A673 (cell line): ENCODE data around the gene MTG2. TPM values are rescaled to one million over a fixed set of nuclear protein-coding genes. Genes with fewer than 3 reads are reported as not detected.

Source experiments
- BruUV-seq: library from RNA; stranded (reverse); fragments of 400-500 nt; replicated peaks from 2 replicates; lab custom pipeline; 2021; lab: Mats Ljungman, UMichigan
- CTCF ChIA-PET: fragments of 300-600 bp; sonication (Branson Sonifier 250); formaldehyde crosslinking; loops from one replicate; lab custom pipeline; 2022; ENCODE audit warnings: antibody characterized with exemption; lab: Charles Lee
- POLR2A ChIA-PET: fragments of 300-600 bp; sonication (Branson Sonifier 250); formaldehyde crosslinking; loops from one replicate; lab custom pipeline; 2022; ENCODE audit warnings: antibody characterized with exemption; ENCODE audit not compliant: low non-redundant PET; lab: Charles Lee
- DNase-seq: peaks from one replicate; pipeline ENCODE4 v3.0.0-alpha.2; 2015; ENCODE audit warnings: low spot score
- H3K27ac ChIP-seq: fragments of 200-600 bp; sonication (generic); 2 replicates; pipeline ENCODE4 v1.5.1; 2016; ENCODE audit warnings: mixed run types, low read depth, mild to moderate bottlenecking, mixed read lengths, antibody characterized with exemption, low read length; ENCODE audit not compliant: poor library complexity, severe bottlenecking
- H3K27me3 ChIP-seq: fragments of 200-600 bp; sonication (generic); replicated peaks from 2 replicates; pipeline ENCODE4 v1.6.1; 2017; ENCODE audit warnings: mixed run types, low read depth, mild to moderate bottlenecking, mixed read lengths, antibody characterized with exemption, low read length; ENCODE audit not compliant: insufficient read depth, poor library complexity
- H3K36me3 ChIP-seq: fragments of 200-600 bp; sonication (generic); 2 replicates; pipeline ENCODE4 v1.6.1; 2016; ENCODE audit warnings: mixed run types, mild to moderate bottlenecking, mixed read lengths, antibody characterized with exemption, low read length; ENCODE audit not compliant: insufficient read depth, poor library complexity, severe bottlenecking
- H3K4me1 ChIP-seq: fragments of 200-600 bp; sonication (generic); 2 replicates; pipeline ENCODE4 v1.6.1; 2017; ENCODE audit warnings: mixed run types, mild to moderate bottlenecking, mixed read lengths, antibody characterized with exemption, low read length; ENCODE audit not compliant: insufficient read depth, poor library complexity, severe bottlenecking
- H3K4me3 ChIP-seq: fragments of 200-600 bp; sonication (generic); 2 replicates; pipeline ENCODE4 v1.5.1; 2016; ENCODE audit warnings: low read depth, mixed run types, mild to moderate bottlenecking, mixed read lengths, low read length; ENCODE audit not compliant: poor library complexity, severe bottlenecking
- H3K9me3 ChIP-seq: fragments of 200-600 bp; sonication (generic); 2 replicates; pipeline ENCODE4 v1.6.1; 2016; ENCODE audit warnings: mixed run types, low read depth, mild to moderate bottlenecking, mixed read lengths, antibody characterized with exemption, low read length; ENCODE audit not compliant: poor library complexity, severe bottlenecking
- CTCF ChIP-seq: fragments of 300-800, 200-600 bp; sonication (generic); conservative IDR thresholded peaks from 2 replicates; pipeline ENCODE4 v1.5.1; 2017; ENCODE audit warnings: low read depth, mild to moderate bottlenecking, antibody characterized with exemption, low read length, moderate library complexity, mixed read lengths
- EZH2 ChIP-seq: fragments of 200-600 bp; sonication (generic); IDR thresholded peaks from 2 replicates; pipeline ENCODE4 v1.6.1; 2017; ENCODE audit warnings: borderline replicate concordance, low read depth, mild to moderate bottlenecking, mixed read lengths, antibody characterized with exemption, low read length; ENCODE audit not compliant: poor library complexity, severe bottlenecking
- intact Hi-C: fragments of 100-400 bp; cut with micrococcal nuclease; formaldehyde crosslinking; loops from one replicate; pipeline ENCODE4 v1.10.0; 2022; ENCODE audit not compliant: unreplicated experiment
- total RNA-seq: library from RNA; stranded (reverse); gene quantifications from 2 replicates; pipeline ENCODE4 v1.2.3, GENCODE V29; 2021

MTG2 gene
- total RNA-seq, 1 experiment from 2014 or later: 40.9 TPM

GRCh38 chr20:62171245-62171644 lies 11.6 kb upstream of the MTG2 start:
- Histone ChIP-seq H3K4me1 (peaks cover 2% of the 10 kb centered on the region), H3K9me3 (no peaks in the 10 kb centered on the region), H3K27ac (no peak overlapping the region), H3K36me3 (peaks cover 30% of the 10 kb centered on the region), H3K4me3 (no peak overlapping the region), H3K27me3 (no peaks in the 10 kb centered on the region)
- ChIA-PET POLR2A (no interaction called here), CTCF (interaction anchor here (0.6 kb wide), 1 partner anchor 72 kb away, joined by 4 read pairs; no protein-coding TSS in a partner anchor)
- intact Hi-C loops: no loop called here
- TF ChIP-seq CTCF: no peak
- TF ChIP-seq EZH2: no peak
- no TSS peak for BruUV-seq
- no peak for DNase-seq

GRCh38 chr20:62172666-62173065 lies 10.2 kb upstream of the MTG2 start:
- no peaks in the 10 kb centered on the region for H3K4me1 ChIP-seq
- H3K9me3 ChIP-seq: no peaks in the 10 kb centered on the region
- CTCF ChIA-PET: no interaction called here
- intact Hi-C loops: no loop called here
- POLR2A ChIA-PET: no interaction called here
- H3K36me3 ChIP-seq: peaks cover 25% of the 10 kb centered on the region
- no peak for TF ChIP-seq CTCF
- no peak for TF ChIP-seq EZH2
- H3K27ac ChIP-seq: no peak overlapping the region
- no TSS peak for BruUV-seq
- no peaks in the 10 kb centered on the region for H3K27me3 ChIP-seq
- no peak for DNase-seq
- H3K4me3 ChIP-seq: no peak overlapping the region

GRCh38 chr20:62174021-62174804 lies 8.6 kb upstream of the MTG2 start:
- ChIA-PET POLR2A (no interaction called here), CTCF (no interaction called here)
- Histone ChIP-seq H3K4me3 (no peak overlapping the region), H3K27me3 (no peaks in the 10 kb centered on the region), H3K9me3 (no peaks in the 10 kb centered on the region), H3K4me1 (no peaks in the 10 kb centered on the region), H3K27ac (no peak overlapping the region), H3K36me3 (peaks cover 20% of the 10 kb centered on the region)
- no TSS peak for BruUV-seq
- TF ChIP-seq CTCF: no peak
- no peak for TF ChIP-seq EZH2
- intact Hi-C loops: no loop called here
- no peak for DNase-seq
